NCI-H2227 (cell line): ENCODE data around the gene FHIT.
"Not testable (repeated sequence)": the region's sequence is repeated elsewhere in the genome, so short reads cannot be mapped to it uniquely, and the experiment has no call there.

Source experiments
- DNase-seq: peaks from one replicate; lab custom pipeline; 2025; ENCODE audit not compliant: unreplicated experiment; lab: John Stamatoyannopoulos, UW

The FHIT gene

DNA sequence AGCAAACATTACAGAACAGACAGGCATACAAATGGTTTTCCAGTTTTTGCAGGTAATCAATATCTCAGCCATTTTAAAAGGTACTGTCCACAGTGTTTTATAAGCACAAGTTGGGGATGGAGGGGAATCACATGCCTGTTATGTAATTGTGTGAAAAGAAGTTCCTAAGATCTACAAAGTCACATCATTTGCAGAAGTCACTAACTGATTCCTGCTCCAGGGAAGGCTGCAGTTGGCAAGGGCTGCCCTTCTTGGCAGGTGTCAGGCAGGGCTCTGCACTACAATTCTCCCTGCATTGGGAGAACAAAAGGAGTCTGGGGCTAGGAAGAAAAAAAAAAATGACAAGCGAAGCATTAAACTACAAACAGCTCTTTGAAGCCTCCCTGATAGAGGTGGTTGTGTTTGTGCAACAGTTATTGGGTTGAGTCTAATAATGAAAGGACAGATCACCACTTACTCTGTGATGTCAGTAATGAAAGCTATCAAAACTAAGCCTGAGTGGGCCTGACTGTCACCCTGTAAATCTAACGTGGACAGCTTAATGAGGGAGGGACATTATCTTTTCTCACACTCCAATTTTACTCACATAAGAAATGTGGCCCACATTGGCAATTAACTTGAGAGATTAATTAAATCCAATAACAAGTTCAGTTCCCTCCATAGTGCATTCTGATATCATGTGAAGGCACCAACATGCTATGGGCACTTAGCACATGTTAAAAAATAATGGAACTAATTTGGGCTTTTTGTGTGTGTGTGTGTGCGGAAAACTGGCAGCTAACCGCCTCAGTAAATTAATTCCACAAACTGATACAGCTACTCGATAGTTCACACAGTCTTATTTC lies 242.9 kb downstream of the FHIT start:
- DNase-seq = peak; percentile 32

GRCh38 chr3:61005591-61005990 lies 245.7 kb downstream of the FHIT start:
- no peak for DNase-seq

- no peak for DNase-seq
These were observed 252.4 kb downstream of the FHIT start for GRCh38 chr3:60998858-60999257.

DNA sequence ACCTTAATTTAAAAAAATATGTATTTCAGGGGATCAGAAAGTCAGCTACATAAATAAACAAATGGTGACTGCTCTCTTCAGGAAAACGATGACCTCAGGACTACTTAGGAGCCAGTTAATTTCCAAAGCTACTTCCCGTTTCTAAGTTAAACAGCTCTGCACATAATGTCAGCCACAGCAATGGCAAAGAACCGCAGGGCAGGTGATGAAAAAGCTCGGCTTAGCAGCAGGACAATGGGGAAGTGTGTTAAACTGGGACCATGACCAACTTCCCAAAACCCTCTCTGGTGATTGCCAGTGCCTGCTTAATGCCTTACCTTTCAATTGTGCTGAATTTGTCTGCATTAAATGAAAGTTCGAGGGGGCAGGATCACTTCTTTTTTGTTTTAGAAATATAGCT lies 258.9 kb downstream of the FHIT start:
- no peak for DNase-seq

GRCh38 chr3:60990442-60990730 lies 260.9 kb downstream of the FHIT start:
- DNase-seq = no peak

GRCh38 chr3:60989626-60990441 lies 261.4 kb downstream of the FHIT start:
- DNase-seq = no peak

DNA sequence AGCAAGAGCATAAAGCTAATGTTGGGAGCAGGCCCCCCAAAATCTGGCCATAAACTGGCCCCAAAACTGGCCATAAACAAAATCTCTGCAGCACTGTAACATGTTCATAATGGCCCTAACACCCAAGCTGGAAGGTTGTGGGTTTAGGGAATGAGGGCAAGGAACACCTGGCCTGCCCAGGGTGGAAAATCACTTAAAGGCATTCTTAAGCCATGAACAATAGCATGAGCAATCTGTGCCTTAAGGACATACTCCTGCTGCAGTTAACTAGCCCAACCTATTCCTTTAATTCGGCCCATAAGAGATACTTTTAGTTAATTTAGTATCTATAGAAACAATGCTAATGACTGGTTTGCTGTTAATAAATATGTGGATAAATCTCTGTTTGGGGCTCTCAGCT lies 264.1 kb downstream of the FHIT start:
- not testable (repeated sequence) for DNase-seq

DNA sequence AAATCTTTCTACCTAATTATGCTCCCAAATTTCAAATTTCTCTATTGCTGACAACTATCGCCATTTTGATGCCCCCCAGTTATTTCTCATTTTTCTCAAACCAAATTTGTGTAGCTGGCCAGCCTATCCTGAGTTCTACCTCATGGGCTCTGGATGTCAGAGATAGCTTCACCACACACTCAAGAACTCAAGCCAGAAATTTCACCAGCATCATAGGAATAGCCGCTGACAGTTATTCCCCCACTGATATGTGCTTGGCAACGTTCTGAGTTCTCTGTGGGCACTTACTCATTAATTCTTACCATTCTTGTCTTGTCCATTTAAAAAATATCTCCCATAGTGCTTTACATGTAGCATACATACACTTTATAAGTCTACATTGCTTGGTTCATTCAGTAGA lies 264.7 kb downstream of the FHIT start:
- no peak for DNase-seq

DNA sequence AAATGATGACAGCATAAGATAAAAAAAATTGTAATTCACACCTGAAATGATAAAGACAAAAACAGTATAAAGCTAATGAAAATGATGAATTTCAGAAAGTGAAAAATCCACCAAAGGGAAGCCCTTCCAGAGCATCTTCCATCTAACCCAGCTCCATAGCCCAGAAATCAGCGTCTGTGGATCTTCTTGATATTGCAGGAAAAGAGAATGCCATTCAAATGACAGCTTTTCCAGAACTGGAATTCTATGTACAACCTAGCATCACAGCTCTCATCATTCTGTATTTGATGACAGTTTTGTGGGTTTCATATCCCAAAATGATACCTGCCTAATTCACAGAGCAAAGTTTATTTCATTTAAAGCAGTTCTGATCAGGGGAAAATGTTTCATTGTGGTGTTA lies 267.3 kb downstream of the FHIT start:
- peak; percentile 0 for DNase-seq

DNA sequence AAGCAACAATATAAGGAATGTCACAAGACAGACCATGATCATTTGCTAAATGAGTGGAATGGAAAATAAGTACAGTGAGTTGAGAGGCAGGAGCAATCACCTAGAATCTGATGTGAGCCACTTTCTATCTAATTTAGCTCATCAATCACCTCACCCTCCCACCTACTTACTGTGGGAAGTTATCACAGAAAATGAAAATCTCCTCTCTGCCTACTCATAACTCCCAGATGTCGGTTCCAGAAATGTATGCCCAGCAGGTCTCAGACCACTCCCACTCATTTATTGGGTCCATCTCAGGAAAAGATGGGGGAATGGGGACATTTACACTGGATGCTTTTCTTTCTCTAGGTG lies 270.9 kb downstream of the FHIT start:
- DNase-seq = no peak

- no peak for DNase-seq
These were observed 271.6 kb downstream of the FHIT start for GRCh38 chr3:60979461-60980341.

- DNase-seq = no peak
These were observed 277.9 kb downstream of the FHIT start for GRCh38 chr3:60973321-60973720.

DNA sequence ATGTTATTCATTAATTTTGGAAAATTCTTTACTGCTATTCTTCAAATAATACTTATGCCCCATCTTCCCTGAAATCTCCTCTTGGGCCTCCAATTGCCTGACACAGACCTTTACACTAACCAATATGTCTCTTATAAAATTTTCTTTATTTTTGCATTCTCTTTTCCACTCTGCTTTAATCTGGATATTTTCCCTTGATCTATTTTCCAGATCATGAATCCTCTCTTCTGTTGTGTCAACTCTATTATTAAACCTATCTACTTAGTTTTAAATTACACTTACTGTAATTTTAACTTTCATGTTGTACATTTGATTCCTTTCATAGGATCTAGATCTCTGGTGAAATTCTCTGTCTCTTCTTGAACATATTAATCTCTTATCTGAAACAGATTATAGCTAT lies 278.7 kb downstream of the FHIT start:
- DNase-seq = no peak

DNA sequence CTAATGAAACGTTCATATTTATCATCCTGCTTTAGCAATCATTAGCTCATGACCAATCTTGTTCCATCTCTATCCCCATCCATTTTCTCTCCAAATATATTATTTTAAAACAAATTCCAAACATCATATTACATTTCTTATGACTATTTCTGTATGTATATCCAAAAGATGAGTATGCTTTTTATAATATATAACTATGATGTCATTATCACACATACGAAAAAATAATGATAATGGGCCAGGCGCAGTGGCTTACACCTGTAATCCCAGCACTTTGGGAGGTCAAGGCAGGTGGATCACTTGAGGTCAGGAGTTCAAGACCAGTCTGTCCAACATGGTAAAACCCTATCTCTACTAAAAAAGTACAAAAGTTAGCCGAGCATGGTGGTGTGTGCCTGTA lies 280.4 kb downstream of the FHIT start:
- DNase-seq = no peak

GRCh38 chr3:60967141-60967540 lies 284.1 kb downstream of the FHIT start:
- DNase-seq = no peak

GRCh38 chr3:60957541-60957940 lies 293.7 kb downstream of the FHIT start:
- DNase-seq = no peak

GRCh38 chr3:60956729-60957128 lies 294.5 kb downstream of the FHIT start:
- no peak for DNase-seq

DNA sequence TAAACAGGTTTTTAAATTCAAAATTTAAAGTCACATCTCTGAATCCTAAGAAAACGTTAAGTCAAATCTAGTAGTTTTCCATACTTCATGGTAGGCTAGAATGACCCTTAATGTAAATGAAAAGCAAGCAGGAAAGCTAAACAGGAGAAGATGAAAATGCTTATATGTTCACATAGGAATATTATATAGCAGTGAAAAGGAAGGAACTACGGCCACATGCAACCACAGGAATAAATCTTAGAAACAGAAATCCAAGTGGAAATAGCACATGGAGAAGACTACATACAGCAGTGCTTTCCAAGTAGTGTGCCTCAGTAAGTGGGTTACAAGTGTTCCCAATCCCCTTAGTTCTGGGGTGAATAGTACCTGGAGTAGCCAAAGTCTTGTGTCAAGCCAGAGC lies 296.2 kb downstream of the FHIT start:
- DNase-seq = no peak

DNA sequence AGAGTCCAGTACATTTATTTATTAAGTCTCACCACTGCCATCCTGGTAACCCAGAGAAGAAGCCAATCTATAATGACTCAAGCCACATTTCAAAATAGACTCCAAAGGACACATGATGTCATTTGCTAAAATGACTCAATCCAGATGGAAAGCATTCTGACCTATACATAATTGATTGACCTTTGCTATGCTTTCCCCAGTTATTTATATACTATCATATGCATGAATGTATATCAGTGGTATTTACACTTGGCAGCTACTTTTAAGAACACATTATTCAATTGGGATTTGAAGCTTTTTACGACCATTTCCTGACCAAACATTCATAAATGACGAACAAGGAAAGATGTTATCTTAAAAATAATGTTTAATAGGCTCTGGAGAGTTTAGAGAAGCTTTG lies 297.2 kb downstream of the FHIT start:
- no peak for DNase-seq

DNA sequence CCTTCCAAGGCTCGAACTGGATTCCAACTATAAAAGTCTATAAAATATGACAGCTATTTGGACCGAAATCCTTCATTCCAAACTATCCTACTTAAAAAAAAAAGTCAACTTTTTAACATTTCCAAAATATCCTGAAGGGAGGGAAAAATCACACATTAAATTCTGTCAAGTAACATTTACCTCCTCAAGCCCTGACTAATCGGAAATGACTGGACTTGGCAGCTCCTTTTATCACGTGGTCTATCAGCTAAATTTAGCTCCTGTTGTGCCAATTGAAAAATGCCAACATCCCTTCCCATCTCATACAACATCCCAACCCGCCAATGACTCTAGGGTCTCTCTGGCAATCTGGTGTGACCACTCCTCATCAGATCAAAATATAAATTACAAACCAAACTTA lies 297.9 kb downstream of the FHIT start:
- DNase-seq = no peak

- DNase-seq = no peak
These were observed 299.2 kb downstream of the FHIT start for GRCh38 chr3:60952055-60952454.

DNA sequence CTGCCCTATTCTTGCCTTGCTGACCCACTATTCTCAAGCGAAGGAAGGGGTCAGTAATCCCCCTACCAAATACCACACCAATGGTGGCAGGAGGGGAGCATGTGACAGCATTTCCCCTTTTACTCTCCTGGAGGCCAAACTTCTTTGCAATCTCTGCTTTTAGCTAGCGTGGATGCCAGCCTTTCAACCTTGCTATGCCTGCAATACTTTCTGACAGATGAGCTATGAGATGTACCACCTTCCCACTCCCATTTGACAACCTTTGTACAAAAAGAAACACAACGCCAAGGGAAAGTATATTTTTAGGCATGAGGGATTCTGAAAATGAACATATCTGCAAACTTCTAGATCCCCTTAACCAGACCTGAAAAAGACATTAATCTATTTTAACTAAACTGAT lies 302.1 kb downstream of the FHIT start:
- no peak for DNase-seq
